Measurements from ENCODE around the gene NEXMIF.

- TF ChIP-seq, protein P1, sequence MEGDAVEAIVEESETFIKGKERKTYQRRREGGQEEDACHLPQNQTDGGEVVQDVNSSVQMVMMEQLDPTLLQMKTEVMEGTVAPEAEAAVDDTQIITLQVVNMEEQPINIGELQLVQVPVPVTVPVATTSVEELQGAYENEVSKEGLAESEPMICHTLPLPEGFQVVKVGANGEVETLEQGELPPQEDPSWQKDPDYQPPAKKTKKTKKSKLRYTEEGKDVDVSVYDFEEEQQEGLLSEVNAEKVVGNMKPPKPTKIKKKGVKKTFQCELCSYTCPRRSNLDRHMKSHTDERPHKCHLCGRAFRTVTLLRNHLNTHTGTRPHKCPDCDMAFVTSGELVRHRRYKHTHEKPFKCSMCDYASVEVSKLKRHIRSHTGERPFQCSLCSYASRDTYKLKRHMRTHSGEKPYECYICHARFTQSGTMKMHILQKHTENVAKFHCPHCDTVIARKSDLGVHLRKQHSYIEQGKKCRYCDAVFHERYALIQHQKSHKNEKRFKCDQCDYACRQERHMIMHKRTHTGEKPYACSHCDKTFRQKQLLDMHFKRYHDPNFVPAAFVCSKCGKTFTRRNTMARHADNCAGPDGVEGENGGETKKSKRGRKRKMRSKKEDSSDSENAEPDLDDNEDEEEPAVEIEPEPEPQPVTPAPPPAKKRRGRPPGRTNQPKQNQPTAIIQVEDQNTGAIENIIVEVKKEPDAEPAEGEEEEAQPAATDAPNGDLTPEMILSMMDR (IDR thresholded peaks at IDR 0.05) = no peak
- TF ChIP-seq POLR2A (IDR thresholded peaks at IDR 0.05) = no peak
Measured at GRCh38 chrX:74736450-74736849, 188.8 kb downstream of the NEXMIF start.

Data from heart left ventricle (tissue), 13 donors.